A673 (cell line): ENCODE results near the gene C1QTNF9.

Source experiments
- EZH2 ChIP-seq: fragments of 200-600 bp; sonication (generic); IDR thresholded peaks from 2 replicates; pipeline ENCODE4 v1.6.1; 2017; ENCODE audit warnings: borderline replicate concordance, low read depth, mild to moderate bottlenecking, mixed read lengths, antibody characterized with exemption, low read length; ENCODE audit not compliant: poor library complexity, severe bottlenecking
- TF ChIP-seq, protein P1 (sequence below): fragments of 300-800, 200-600 bp; sonication (generic); conservative IDR thresholded peaks from 2 replicates; pipeline ENCODE4 v1.5.1; 2017; ENCODE audit warnings: low read depth, mild to moderate bottlenecking, antibody characterized with exemption, low read length, moderate library complexity, mixed read lengths

DNA sequence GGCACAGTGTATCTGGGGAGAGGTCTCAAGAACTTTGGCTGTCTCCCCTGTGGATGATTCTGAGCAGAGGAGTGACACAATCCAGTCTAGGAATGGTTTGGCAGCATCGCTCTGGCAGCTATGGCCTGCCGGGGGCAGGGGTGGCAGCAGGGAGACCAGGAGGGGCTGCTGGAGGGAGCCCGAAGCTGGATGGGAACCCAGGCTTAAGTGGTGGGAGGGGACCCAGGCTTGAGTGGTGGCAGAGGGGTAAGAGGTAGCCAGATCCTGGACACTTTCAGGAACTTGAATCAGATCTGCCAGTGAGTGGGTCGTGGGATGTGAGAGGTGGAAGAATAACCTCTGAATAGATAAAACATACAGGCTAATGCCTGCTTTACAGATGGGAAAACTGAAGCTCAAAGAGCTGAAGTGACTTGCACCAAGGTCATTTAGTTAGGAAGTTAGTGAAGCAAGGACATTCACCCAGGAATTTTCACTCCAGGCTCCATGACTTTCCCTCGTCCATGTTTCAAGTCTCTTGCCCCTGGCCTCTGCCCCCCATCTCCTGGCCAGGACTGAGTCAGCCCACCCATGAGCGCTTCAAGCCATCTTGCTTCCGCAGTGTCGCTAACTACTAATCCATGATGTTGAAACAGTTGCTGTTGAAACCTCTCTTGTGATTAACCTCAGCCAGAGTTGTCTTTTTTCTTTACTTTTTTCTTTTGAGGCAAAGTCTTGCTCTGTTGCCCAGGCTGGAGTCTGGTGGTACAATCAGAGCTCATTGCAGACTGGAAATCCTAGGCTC, 29.9 kb upstream of the C1QTNF9 start:
- TF ChIP-seq, protein P1, sequence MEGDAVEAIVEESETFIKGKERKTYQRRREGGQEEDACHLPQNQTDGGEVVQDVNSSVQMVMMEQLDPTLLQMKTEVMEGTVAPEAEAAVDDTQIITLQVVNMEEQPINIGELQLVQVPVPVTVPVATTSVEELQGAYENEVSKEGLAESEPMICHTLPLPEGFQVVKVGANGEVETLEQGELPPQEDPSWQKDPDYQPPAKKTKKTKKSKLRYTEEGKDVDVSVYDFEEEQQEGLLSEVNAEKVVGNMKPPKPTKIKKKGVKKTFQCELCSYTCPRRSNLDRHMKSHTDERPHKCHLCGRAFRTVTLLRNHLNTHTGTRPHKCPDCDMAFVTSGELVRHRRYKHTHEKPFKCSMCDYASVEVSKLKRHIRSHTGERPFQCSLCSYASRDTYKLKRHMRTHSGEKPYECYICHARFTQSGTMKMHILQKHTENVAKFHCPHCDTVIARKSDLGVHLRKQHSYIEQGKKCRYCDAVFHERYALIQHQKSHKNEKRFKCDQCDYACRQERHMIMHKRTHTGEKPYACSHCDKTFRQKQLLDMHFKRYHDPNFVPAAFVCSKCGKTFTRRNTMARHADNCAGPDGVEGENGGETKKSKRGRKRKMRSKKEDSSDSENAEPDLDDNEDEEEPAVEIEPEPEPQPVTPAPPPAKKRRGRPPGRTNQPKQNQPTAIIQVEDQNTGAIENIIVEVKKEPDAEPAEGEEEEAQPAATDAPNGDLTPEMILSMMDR: no peak
- no peak for TF ChIP-seq EZH2
